Esophagus squamous epithelium (tissue), 4 donors: Measurements from ENCODE around the gene TRAPPC6A.

Experiments used
- POLR2A ChIP-seq, 4 donors: fragments of 450-650 bp; IDR thresholded peaks; one replicate each; pipeline ENCODE4 v1.6.1; 2017; ENCODE audit warnings: antibody characterized with exemption in 4 of 4, mild to moderate bottlenecking in 4 of 4, moderate library complexity in 3 of 4
- TF ChIP-seq, protein P1 (sequence below), 6 experiments: fragments of 450-650 bp in 4 of 6; fragments of 200-600 bp in 2 of 6; sonication (generic) in 2 of 6; IDR thresholded peaks; one replicate each; pipeline ENCODE4 v1.5.1; 2016 to 2019; ENCODE audit warnings: antibody characterized with exemption in 6 of 6, mild to moderate bottlenecking in 4 of 6, moderate library complexity in 4 of 6

DNA sequence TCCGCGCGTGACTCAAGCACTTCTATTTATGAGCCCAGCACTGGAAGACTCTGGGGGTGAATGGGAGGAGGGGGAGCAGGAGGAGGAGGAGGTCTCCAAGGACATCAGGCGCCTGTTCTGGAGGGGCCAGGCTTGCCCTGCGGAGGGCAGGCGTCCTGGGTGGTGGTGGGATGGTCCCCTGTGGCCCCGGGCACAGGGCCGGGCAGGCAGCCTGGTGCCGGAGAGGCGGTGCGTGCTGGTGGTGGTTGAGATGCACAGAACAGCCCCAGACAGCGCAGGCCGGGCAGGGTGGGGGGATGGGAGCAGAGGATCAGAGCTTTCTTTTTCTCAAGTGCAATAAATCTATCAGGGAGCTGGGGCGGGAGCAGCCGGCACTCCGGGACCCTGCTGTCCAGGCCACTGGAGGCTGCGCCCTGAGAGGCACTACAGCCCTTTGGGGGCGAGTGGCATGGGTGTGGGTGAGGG lies 31.3 kb downstream of the TRAPPC6A start:
- TF ChIP-seq, protein P1, sequence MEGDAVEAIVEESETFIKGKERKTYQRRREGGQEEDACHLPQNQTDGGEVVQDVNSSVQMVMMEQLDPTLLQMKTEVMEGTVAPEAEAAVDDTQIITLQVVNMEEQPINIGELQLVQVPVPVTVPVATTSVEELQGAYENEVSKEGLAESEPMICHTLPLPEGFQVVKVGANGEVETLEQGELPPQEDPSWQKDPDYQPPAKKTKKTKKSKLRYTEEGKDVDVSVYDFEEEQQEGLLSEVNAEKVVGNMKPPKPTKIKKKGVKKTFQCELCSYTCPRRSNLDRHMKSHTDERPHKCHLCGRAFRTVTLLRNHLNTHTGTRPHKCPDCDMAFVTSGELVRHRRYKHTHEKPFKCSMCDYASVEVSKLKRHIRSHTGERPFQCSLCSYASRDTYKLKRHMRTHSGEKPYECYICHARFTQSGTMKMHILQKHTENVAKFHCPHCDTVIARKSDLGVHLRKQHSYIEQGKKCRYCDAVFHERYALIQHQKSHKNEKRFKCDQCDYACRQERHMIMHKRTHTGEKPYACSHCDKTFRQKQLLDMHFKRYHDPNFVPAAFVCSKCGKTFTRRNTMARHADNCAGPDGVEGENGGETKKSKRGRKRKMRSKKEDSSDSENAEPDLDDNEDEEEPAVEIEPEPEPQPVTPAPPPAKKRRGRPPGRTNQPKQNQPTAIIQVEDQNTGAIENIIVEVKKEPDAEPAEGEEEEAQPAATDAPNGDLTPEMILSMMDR (IDR thresholded peaks at IDR 0.05) = no peak
- no peak for TF ChIP-seq POLR2A (IDR thresholded peaks at IDR 0.05)
